Measurements from ENCODE around the gene SURF2.
"Not testable (repeated sequence)": the region's sequence is repeated elsewhere in the genome, so short reads cannot be mapped to it uniquely, and the experiment has no call there.

DNA sequence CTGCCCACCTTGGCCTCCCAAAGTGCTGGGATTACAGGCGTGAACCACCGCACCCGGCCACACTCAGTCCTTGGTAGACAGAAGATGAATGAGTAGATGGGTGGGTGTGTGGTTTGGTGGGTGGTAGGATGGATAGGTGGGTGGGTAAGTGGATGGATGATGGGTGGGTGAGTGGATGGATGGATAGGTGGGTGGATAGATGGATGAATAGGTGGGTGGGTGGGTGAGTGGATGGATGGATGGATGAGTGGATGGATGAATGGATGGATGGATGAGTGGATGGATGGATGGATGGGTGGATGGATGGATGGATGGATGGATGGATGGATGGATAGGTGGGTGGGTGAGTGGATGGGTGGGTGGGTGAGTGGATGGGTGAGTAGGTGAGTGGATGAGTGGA lies 36.0 kb downstream of the SURF2 start:
- TF ChIP-seq, protein P1, sequence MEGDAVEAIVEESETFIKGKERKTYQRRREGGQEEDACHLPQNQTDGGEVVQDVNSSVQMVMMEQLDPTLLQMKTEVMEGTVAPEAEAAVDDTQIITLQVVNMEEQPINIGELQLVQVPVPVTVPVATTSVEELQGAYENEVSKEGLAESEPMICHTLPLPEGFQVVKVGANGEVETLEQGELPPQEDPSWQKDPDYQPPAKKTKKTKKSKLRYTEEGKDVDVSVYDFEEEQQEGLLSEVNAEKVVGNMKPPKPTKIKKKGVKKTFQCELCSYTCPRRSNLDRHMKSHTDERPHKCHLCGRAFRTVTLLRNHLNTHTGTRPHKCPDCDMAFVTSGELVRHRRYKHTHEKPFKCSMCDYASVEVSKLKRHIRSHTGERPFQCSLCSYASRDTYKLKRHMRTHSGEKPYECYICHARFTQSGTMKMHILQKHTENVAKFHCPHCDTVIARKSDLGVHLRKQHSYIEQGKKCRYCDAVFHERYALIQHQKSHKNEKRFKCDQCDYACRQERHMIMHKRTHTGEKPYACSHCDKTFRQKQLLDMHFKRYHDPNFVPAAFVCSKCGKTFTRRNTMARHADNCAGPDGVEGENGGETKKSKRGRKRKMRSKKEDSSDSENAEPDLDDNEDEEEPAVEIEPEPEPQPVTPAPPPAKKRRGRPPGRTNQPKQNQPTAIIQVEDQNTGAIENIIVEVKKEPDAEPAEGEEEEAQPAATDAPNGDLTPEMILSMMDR (conservative IDR thresholded peaks at IDR 0.05; ENCODE audit: low read depth, low read length), result not testable (repeated sequence)
- TF ChIP-seq EZH2 (IDR thresholded peaks at IDR 0.05; ENCODE audit: low read length, unreplicated experiment); EZH2phosphoT487 (IDR thresholded peaks at IDR 0.05; ENCODE audit: borderline replicate concordance, low read length): not testable (repeated sequence)
